Measurements from ENCODE around the gene DNAL4.
A peak's percentile ranks its signal among the peaks of the same experiment; 100 is the strongest.

DNAL4 gene

DNA sequence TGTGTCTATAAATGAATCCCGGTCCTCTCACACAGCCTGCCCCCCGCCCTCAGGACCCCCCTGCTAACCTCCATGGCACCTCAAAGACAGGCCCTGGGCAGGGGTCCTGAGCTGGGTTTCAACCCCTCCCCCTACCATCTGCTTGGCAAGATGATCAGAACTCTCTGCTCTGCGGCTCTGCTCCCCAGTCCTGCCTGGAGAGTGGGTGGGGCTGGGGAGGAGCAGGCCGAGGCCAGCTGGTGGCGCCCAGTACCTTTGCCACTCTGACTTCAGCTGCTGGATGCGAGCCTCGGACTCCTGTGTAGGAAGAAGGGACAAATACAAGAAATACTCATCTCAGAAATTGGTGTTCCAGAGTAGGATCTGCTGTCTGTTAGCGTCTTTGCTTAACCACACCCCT, 53.2 kb downstream of the DNAL4 start:
- no peak overlapping the region for H3K4me3 ChIP-seq (ENCODE audit: low read depth, low read length)
- TF ChIP-seq, protein P1, sequence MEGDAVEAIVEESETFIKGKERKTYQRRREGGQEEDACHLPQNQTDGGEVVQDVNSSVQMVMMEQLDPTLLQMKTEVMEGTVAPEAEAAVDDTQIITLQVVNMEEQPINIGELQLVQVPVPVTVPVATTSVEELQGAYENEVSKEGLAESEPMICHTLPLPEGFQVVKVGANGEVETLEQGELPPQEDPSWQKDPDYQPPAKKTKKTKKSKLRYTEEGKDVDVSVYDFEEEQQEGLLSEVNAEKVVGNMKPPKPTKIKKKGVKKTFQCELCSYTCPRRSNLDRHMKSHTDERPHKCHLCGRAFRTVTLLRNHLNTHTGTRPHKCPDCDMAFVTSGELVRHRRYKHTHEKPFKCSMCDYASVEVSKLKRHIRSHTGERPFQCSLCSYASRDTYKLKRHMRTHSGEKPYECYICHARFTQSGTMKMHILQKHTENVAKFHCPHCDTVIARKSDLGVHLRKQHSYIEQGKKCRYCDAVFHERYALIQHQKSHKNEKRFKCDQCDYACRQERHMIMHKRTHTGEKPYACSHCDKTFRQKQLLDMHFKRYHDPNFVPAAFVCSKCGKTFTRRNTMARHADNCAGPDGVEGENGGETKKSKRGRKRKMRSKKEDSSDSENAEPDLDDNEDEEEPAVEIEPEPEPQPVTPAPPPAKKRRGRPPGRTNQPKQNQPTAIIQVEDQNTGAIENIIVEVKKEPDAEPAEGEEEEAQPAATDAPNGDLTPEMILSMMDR (IDR thresholded peaks at IDR 0.05; ENCODE audit: low read depth, low read length), result peak; percentile 1
- TF ChIP-seq MYC (IDR thresholded peaks at IDR 0.05; ENCODE audit: low read depth, low read length), result no peak
- DNase-seq (ENCODE audit: low read depth), result no peak

DNA sequence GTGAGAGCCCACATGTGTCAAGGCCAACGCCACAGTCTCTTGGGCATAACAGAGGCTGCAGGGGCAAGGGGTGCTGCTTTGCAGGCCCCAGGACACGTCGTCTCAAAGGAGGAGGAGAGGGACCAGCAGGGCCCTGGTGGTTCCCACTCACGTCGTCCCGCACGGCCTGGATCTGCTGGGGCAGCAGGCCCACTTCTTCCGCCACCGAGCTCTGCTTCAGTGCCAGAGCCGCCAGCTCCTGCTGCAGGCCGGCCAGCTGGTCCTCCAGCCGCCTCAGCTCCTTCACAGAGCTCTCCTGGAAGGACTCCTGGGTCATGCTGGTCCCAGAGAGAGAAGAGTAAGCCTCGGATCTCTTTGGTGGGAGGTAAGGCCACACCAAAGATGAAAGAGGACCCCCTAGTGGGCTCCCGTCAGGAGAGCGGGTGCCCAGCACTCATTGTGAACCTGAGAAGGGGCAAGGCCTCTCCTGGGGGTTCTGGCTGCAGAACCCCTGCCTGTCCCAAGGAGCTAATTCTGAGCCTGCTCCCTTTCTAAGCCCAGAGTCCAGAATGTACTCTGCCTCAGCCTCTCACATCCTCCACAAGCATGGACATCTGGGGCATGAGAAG, 53.7 kb downstream of the DNAL4 start:
- no peak for TF ChIP-seq MYC (IDR thresholded peaks at IDR 0.05; ENCODE audit: low read depth, low read length)
- no peak for TF ChIP-seq POLR2A (IDR thresholded peaks at IDR 0.05; ENCODE audit: extremely low read depth, insufficient read length)
- TF ChIP-seq, protein P2, sequence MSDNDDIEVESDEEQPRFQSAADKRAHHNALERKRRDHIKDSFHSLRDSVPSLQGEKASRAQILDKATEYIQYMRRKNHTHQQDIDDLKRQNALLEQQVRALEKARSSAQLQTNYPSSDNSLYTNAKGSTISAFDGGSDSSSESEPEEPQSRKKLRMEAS (IDR thresholded peaks at IDR 0.05; ENCODE audit: low read depth, low read length), result no peak
- TF ChIP-seq, protein P1 (IDR thresholded peaks at IDR 0.05; ENCODE audit: low read depth, low read length), result no peak
- DNase-seq (ENCODE audit: low read depth), result no peak
- no peak overlapping the region for H3K4me3 ChIP-seq (ENCODE audit: low read depth, low read length)

DNA sequence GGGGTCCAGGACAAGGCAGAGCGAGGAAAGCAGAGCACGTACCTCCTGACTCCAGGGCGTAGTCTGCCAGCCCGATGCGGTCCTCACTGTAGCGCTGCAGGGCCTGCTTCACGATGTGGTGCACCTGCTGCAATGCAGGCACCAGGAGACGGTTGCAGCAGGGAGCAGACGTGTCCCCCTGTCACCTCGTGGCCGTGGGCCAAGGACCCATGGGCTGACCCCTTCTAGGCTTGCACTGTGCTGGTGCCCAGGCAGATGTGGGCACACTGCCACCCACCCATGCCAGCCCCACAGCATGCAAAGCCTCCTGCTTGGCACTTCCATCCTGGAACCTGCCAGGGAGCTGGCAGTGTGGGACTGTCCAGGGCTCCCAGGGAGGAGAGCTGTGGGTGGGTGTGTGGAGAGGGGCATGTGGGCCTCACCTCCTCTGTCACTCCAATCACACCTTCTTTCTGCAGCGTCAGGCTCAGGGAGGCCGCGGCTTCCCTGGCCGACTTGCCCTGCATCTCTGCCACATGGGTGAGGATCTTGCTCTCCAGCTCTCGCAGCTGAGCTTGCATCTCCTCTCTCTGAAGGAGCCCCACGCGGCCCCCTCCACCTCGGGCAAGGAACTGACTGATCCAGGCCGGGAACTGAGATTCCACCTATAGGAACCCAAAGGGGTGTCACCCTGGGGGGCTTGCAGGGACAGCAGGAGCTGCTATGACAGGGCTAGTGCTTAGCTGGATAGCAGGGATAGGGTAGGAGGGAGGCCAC, 54.5 kb downstream of the DNAL4 start:
- TF ChIP-seq, protein P2 (IDR thresholded peaks at IDR 0.05; ENCODE audit: low read depth, low read length), result no peak
- no peak for TF ChIP-seq POLR2A (IDR thresholded peaks at IDR 0.05; ENCODE audit: extremely low read depth, insufficient read length)
- no peak for TF ChIP-seq MYC (IDR thresholded peaks at IDR 0.05; ENCODE audit: low read depth, low read length)
- DNase-seq (ENCODE audit: low read depth), result no peak
- H3K4me3 ChIP-seq (ENCODE audit: low read depth, low read length), result no peak overlapping the region

DNA sequence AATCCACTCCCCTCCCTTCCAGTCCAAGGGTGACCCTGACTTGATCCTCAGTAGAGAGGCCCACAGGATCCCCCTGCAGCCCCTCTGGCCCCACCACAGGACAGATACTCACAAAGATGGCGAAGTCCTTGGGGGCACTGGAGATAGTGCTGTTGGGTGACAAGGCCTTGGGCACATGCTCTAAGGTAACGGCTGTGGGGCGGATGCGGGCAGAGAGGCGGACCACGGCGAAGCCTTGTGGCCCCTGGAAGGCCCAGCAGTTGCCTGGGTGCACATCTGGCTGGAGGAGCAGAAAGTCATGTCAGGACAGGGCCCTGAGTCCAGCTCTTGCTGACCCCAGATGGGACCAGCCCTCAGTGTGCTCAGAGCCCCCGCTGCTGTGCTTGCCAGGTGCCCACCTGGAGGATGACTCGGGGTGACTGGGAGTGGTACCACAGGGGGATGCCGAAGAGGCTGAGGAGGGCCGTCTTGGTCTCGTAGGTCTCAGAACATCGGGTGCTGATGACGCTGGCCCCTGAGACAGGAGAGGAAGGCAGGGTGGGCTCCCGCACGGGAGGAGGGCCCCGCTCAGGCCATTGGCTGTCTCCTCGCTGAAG, 55.4 kb downstream of the DNAL4 start:
- TF ChIP-seq, protein P1 (IDR thresholded peaks at IDR 0.05; ENCODE audit: low read depth, low read length), result no peak
- TF ChIP-seq POLR2A (IDR thresholded peaks at IDR 0.05; ENCODE audit: extremely low read depth, insufficient read length) (no peak), MYC (IDR thresholded peaks at IDR 0.05; ENCODE audit: low read depth, low read length) (no peak)
- TF ChIP-seq, protein P2 (IDR thresholded peaks at IDR 0.05; ENCODE audit: low read depth, low read length), result no peak
- H3K4me3 ChIP-seq (ENCODE audit: low read depth, low read length), result no peak overlapping the region
- no peak for DNase-seq (ENCODE audit: low read depth)

DNA sequence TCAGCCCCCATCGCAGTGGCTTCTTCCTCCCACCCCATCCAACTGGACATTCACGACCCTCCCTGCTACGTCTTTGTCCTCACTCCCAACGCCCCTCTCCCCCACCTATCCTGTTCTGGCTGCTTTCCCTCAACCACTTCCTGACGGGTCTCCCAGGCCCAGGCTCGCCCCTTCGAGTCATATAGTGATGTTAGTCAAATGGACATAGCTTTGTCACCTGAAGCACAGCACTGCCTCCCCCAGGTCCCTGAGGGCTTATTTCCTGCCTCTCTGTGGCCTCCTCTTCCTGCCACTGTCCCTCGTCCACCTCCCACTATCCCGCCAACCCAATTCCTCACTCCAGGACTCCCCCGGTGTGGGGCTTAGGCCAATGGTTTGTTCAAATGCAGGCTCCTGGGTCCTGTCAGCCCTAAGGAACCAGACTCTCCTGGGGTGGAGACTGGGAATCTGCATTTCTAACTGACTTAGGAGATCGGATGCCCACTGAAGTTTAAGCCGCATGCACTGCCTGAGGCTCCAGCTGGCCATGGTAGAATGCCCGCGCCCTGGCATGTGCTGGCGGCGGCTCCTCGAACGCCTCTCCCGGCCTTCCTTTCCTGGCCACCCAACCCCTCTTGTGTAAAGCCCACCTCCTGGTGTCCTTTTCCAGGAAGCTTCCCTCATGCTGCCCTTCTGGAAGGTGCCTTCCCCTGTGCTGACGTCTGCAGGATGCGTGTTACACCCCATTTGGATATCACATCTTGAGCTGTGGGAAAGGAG, 56.5 kb downstream of the DNAL4 start:
- TF ChIP-seq POLR2A (IDR thresholded peaks at IDR 0.05; ENCODE audit: extremely low read depth, insufficient read length) (no peak), MYC (IDR thresholded peaks at IDR 0.05; ENCODE audit: low read depth, low read length) (no peak)
- TF ChIP-seq, protein P1 (IDR thresholded peaks at IDR 0.05; ENCODE audit: low read depth, low read length), result no peak
- TF ChIP-seq, protein P2 (IDR thresholded peaks at IDR 0.05; ENCODE audit: low read depth, low read length), result no peak
- H3K4me3 ChIP-seq (ENCODE audit: low read depth, low read length), result no peak overlapping the region
- DNase-seq (ENCODE audit: low read depth), result peak; percentile 41

DNA sequence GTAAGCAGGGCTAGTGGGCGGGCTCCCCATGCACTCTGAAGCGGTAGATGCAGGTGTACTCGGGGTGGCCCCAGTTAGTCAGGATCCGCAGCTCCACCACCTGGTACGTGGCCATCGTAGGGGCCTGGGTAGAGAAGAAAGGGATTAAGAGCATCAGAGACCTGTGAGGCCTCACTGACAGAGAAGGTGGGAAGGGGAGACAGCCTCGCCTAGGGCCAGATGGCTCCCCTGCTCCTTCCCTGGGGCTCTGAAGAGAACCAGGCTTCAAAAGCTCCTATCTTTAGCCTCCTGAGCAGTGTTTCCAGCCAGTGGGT, 57.7 kb downstream of the DNAL4 start:
- no peak for TF ChIP-seq POLR2A (IDR thresholded peaks at IDR 0.05; ENCODE audit: extremely low read depth, insufficient read length)
- TF ChIP-seq, protein P2 (IDR thresholded peaks at IDR 0.05; ENCODE audit: low read depth, low read length), result no peak
- TF ChIP-seq, protein P1 (IDR thresholded peaks at IDR 0.05; ENCODE audit: low read depth, low read length), result no peak
- no peak for DNase-seq (ENCODE audit: low read depth)
- no peak overlapping the region for H3K4me3 ChIP-seq (ENCODE audit: low read depth, low read length)

All from NB4 (cell line).